HG02981 (cell line): Measurements from ENCODE around the gene GALE.
"Not testable (repeated sequence)": the region's sequence is repeated elsewhere in the genome, so short reads cannot be mapped to it uniquely, and the experiment has no call there.

Experiments
- ATAC-seq: cut with Tn5 transposase; IDR thresholded peaks from one replicate; pipeline ENCODE4 v1.9.1; 2021; ENCODE audit warnings: mild to moderate bottlenecking, moderate library complexity; ENCODE audit not compliant: unreplicated experiment

The GALE gene

GRCh38 chr1:23810818-23811540 is 10.4 kb upstream of the GALE start:
- ATAC-seq, result no peak

- ATAC-seq, result peak; percentile 68
These were observed 9.2 kb upstream of the GALE start for GRCh38 chr1:23809751-23810171.

- ATAC-seq, result no peak
These were observed 6.9 kb upstream of the GALE start for GRCh38 chr1:23807453-23807852.

- no peak for ATAC-seq
These were observed 5.7 kb upstream of the GALE start for GRCh38 chr1:23806280-23806679.

- ATAC-seq, result no peak
These were observed 4.5 kb upstream of the GALE start for GRCh38 chr1:23805025-23805424.

- no peak for ATAC-seq
These were observed 3.8 kb upstream of the GALE start for GRCh38 chr1:23804183-23804835.

GRCh38 chr1:23803674-23804073 is 3.1 kb upstream of the GALE start:
- ATAC-seq, result no peak

GRCh38 chr1:23802809-23803342 is 2.3 kb upstream of the GALE start:
- ATAC-seq, result not testable (repeated sequence)

- no peak for ATAC-seq
These were observed 1.3 kb upstream of the GALE start for GRCh38 chr1:23801876-23802275.

- no peak for ATAC-seq
These were observed 789 bp upstream of the GALE start for GRCh38 chr1:23801338-23801748.

- no peak for ATAC-seq
These were observed 769 bp downstream of the GALE start for GRCh38 chr1:23799570-23800399.

GRCh38 chr1:23799255-23799569 is 1.3 kb downstream of the GALE start:
- no peak for ATAC-seq

GRCh38 chr1:23798662-23799142 is 1.9 kb downstream of the GALE start:
- no peak for ATAC-seq

- no peak for ATAC-seq
These were observed 2.8 kb downstream of the GALE start for GRCh38 chr1:23797478-23798448.

- ATAC-seq, result no peak
These were observed 3.9 kb downstream of the GALE start for GRCh38 chr1:23796466-23797271.

GRCh38 chr1:23795676-23796465 is 4.7 kb downstream of the GALE start:
- no peak for ATAC-seq

- ATAC-seq, result not testable (repeated sequence)
These were observed 5.8 kb downstream of the GALE start for GRCh38 chr1:23794732-23795182.
